LNCaP clone FGC (cell line): ENCODE data around the gene TNMD.

Experiments used
- DNase-seq: peaks from one replicate; pipeline ENCODE4 v3.0.0-alpha.2; 2011; ENCODE audit warnings: low read depth
- H3K4me3 ChIP-seq: 2 replicates; pipeline ENCODE4 v1.5.1; 2011; ENCODE audit warnings: mild to moderate bottlenecking, low read depth, low read length, control low read depth
- CTCF ChIP-seq: IDR thresholded peaks from 2 replicates; pipeline ENCODE4 v1.5.1; 2012; ENCODE audit warnings: mild to moderate bottlenecking; ENCODE audit not compliant: control insufficient read depth, insufficient read depth; ENCODE audit errors: extremely low read depth

Gene TNMD

GRCh38 chrX:100643212-100643611, 58.5 kb downstream of the TNMD start:
- H3K4me3 ChIP-seq = no peak overlapping the region
- no peak for TF ChIP-seq CTCF
- no peak for DNase-seq

- DNase-seq = no peak
- no peak within 1 kb of the TSS for H3K4me3 ChIP-seq
- no peak for TF ChIP-seq CTCF
These were observed 59.5 kb downstream of the TNMD start, which contains the start of gene SRPX2 for GRCh38 chrX:100643956-100644860. SRPX2 (plus strand) TSS chrX:100644199; CDS start chrX:100646323, 2,124 bp downstream.

- no peak for TF ChIP-seq CTCF
- DNase-seq = no peak
- H3K4me3 ChIP-seq = no peak overlapping the region
These were observed 60.4 kb downstream of the TNMD start for GRCh38 chrX:100645106-100645505.

GRCh38 chrX:100647095-100647494, 62.4 kb downstream of the TNMD start:
- DNase-seq = no peak
- no peak overlapping the region for H3K4me3 ChIP-seq
- TF ChIP-seq CTCF = no peak

GRCh38 chrX:100647739-100648138, 63.0 kb downstream of the TNMD start:
- H3K4me3 ChIP-seq = no peak overlapping the region
- no peak for DNase-seq
- TF ChIP-seq CTCF = no peak

GRCh38 chrX:100648458-100649417, 64.0 kb downstream of the TNMD start:
- no peak for TF ChIP-seq CTCF
- no peak for DNase-seq
- H3K4me3 ChIP-seq = no peak overlapping the region
